ENCODE results near the gene ZSWIM4. TPM values are rescaled to one million over a fixed set of nuclear protein-coding genes. Genes with fewer than 3 reads are reported as not detected.

Gene ZSWIM4
- total and polyA plus RNA-seq, 10 of the 15 experiments (the other 5 are each of a cell fraction or from before 2014, with no cell fraction given) = 0.73 to 11.1 (median 1.8) TPM; not detected in 2

- ATAC-seq (no peak), FAIRE-seq (no peak), DNase-seq (ENCODE audit: low read depth, low spot score) (no peak)
- BruUV-seq (replicated peaks) = no TSS peak
- in situ Hi-C loops (cut with MboI) (no loop called here), intact Hi-C loops (cut with micrococcal nuclease; ENCODE audit: unreplicated experiment) (no loop called here)
- WGBS (ENCODE audit: insufficient coverage, insufficient replicate concordance, low lambda C conversion rate, missing lambda C conversion rate) = 93% methylated on average over 11 of the region's 11 CpGs
- Histone ChIP-seq H3K9me3 (replicated peaks; ENCODE audit: control insufficient read depth, insufficient read depth, low read length) (no peaks in the 10 kb centered on the region; the same call in 2 of the 3 replicates), H3K79me2 (ENCODE audit: control insufficient read depth, insufficient read depth, low read length) (no peaks in the 10 kb centered on the region), H3K9ac (ENCODE audit: control insufficient read depth, insufficient read depth, low read length) (no peak overlapping the region), H3K4me2 (ENCODE audit: control insufficient read depth, insufficient read depth) (no peak overlapping the region), H2AFZ (ENCODE audit: control insufficient read depth, low read depth, low read length) (no peak overlapping the region), H4K20me1 (ENCODE audit: control insufficient read depth, insufficient read depth) (no peaks in the 10 kb centered on the region), H3K4me3 (no peak overlapping the region), H3K4me1 (ENCODE audit: control insufficient read depth, insufficient read depth, low read length) (no peaks in the 10 kb centered on the region), H3K27ac (ENCODE audit: control insufficient read depth, insufficient read depth) (no peak overlapping the region), H3K27me3 (replicated peaks in 1 of 2; ENCODE audit: control insufficient read depth in 2 of 2, insufficient read depth in 2 of 2, low read length in 1 of 2) (no peaks in the 10 kb centered on the region), H3K36me3 (ENCODE audit: control insufficient read depth in 2 of 2, insufficient read depth in 2 of 2, low read length in 1 of 2) (0 out of 4 replicates have a peak, but pooled peaks cover 0 to 3% of the 10 kb centered on the region in 2 experiments)
- POLR2A ChIA-PET = interaction anchor here (0.6 kb wide), 1 partner anchor 150 kb away, joined by 3 read pairs; no protein-coding TSS in a partner anchor
- TF ChIP-seq MYC (IDR thresholded peaks at IDR 0.05; ENCODE audit: insufficient read depth, insufficient read length, insufficient replicate concordance, low read length, severe bottlenecking) = no peak
- TF ChIP-seq NR2C2 (IDR thresholded peaks at IDR 0.05; ENCODE audit: borderline replicate concordance, control insufficient read depth, insufficient read length, low read depth) = no peak
- no peak for TF ChIP-seq RCOR1 (conservative IDR thresholded peaks at IDR 0.05; ENCODE audit: low read depth, low read length)
- no peak for TF ChIP-seq CBFB (IDR thresholded peaks at IDR 0.05; ENCODE audit: low read depth)
- no peak for TF ChIP-seq MEF2A (IDR thresholded peaks at IDR 0.05; ENCODE audit: insufficient read depth, low read depth, low read length)
- no peak for TF ChIP-seq RB1 (IDR thresholded peaks at IDR 0.05; ENCODE audit: borderline replicate concordance)
- TF ChIP-seq SPI1 (IDR thresholded peaks at IDR 0.05; ENCODE audit: borderline replicate concordance, insufficient read depth, low read depth, low read length) = no peak
- no peak for TF ChIP-seq NKRF (conservative IDR thresholded peaks at IDR 0.05)
- SMC1A ChIA-PET (ENCODE audit: uncharacterized antibody, unreplicated experiment) = no interaction called here
- RAD21 ChIA-PET (ENCODE audit: unreplicated experiment) = no interaction called here
- CTCF ChIA-PET = no interaction called here
These were observed 17.3 kb downstream of the ZSWIM4 start for GRCh38 chr19:13812544-13812943.

Measured in GM12878 (cell line).